T follicular helper cell (primary cell): Measurements from ENCODE around the gene B4GALNT4.
"Not testable (repeated sequence)": the region's sequence is repeated elsewhere in the genome, so short reads cannot be mapped to it uniquely, and the experiment has no call there.

Experiments
- DNase-seq: peaks from one replicate; pipeline ENCODE4 v3.0.0-alpha.2; 2020; ENCODE audit warnings: low read depth

Gene B4GALNT4

GRCh38 chr11:422249-422656, 53.0 kb downstream of the B4GALNT4 start:
- no peak for DNase-seq

GRCh38 chr11:424232-424631, 54.9 kb downstream of the B4GALNT4 start:
- no peak for DNase-seq

- DNase-seq: not testable (repeated sequence)
Measured at GRCh38 chr11:424766-425165, 55.5 kb downstream of the B4GALNT4 start.

- DNase-seq: no peak
Measured at GRCh38 chr11:425301-425700, 56.0 kb downstream of the B4GALNT4 start.

- no peak for DNase-seq
Measured at GRCh38 chr11:426851-427250, 57.6 kb downstream of the B4GALNT4 start.

GRCh38 chr11:428295-428694, 59.0 kb downstream of the B4GALNT4 start:
- no peak for DNase-seq

GRCh38 chr11:429391-429790, 60.1 kb downstream of the B4GALNT4 start:
- no peak for DNase-seq

- no peak for DNase-seq
Measured at GRCh38 chr11:429931-430456, 60.7 kb downstream of the B4GALNT4 start.
